NB4 (cell line): Measurements from ENCODE around the gene MBL2.

Experiments used
- POLR2A ChIP-seq: IDR thresholded peaks from 2 replicates; pipeline ENCODE4 v1.6.1; 2011; ENCODE audit warnings: mild to moderate bottlenecking; ENCODE audit not compliant: insufficient read length; ENCODE audit errors: extremely low read depth
- TF ChIP-seq, protein P1 (sequence below): IDR thresholded peaks from one replicate; pipeline ENCODE4 v1.5.1; 2012; ENCODE audit warnings: low read depth, low read length

DNA sequence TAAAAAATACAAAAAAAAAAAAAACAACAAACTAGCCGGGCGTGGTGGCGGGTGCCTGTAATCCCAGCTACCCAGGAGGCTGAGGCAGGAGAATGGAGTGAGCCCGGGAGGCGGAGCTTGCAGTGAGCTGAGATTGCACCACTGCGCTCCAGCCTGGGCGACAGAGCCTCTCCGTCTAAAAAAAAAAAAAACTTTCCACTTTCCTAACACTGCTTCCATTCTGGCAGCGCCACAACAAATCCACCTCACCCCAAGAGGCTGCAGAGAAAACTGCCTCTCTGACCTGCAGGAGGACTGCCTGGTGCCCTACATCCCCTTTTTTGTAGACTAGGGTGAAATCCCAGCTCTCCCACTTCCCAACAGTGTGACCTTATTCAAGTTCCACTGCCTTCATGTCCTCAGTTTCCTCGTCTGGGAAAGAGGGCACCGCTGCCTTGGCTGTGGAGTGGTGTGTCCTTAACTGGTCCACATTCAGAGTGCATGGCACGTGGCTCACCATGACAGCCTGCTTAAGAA, 2.6 kb upstream of the MBL2 start:
- TF ChIP-seq, protein P1, sequence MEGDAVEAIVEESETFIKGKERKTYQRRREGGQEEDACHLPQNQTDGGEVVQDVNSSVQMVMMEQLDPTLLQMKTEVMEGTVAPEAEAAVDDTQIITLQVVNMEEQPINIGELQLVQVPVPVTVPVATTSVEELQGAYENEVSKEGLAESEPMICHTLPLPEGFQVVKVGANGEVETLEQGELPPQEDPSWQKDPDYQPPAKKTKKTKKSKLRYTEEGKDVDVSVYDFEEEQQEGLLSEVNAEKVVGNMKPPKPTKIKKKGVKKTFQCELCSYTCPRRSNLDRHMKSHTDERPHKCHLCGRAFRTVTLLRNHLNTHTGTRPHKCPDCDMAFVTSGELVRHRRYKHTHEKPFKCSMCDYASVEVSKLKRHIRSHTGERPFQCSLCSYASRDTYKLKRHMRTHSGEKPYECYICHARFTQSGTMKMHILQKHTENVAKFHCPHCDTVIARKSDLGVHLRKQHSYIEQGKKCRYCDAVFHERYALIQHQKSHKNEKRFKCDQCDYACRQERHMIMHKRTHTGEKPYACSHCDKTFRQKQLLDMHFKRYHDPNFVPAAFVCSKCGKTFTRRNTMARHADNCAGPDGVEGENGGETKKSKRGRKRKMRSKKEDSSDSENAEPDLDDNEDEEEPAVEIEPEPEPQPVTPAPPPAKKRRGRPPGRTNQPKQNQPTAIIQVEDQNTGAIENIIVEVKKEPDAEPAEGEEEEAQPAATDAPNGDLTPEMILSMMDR, result no peak
- TF ChIP-seq POLR2A, result no peak
